GM23338 (cell line): ENCODE data around the gene SGK1. TPM values are rescaled to one million over a fixed set of nuclear protein-coding genes. Genes with fewer than 3 reads are reported as not detected.

Experiments used
- ATAC-seq: fragments of 200-7000 bp; cut with Tn5 transposase; 3 replicates; pipeline ENCODE4 v1.9.1; 2020
- DNase-seq: peaks from one replicate; pipeline ENCODE4 v3.0.0-alpha.2; 2015; ENCODE audit warnings: low spot score
- H2AFZ ChIP-seq: fragments of 200-600 bp; sonication (generic); 2 replicates; pipeline ENCODE4 v1.8.0; 2016; ENCODE audit warnings: antibody characterized with exemption, mild to moderate bottlenecking, moderate library complexity
- H3F3A ChIP-seq: fragments of 200-600 bp; sonication (generic); replicated peaks from 2 replicates; pipeline ENCODE4 v1.8.0; 2017; ENCODE audit warnings: antibody characterized with exemption, mixed run types, low read depth
- H3K27ac ChIP-seq: fragments of 200-600 bp; sonication (generic); 2 replicates; pipeline ENCODE4 v1.6.1; 2016; ENCODE audit warnings: low read depth
- H3K27me3 ChIP-seq: fragments of 200-600 bp; sonication (generic); 2 replicates; pipeline ENCODE4 v1.8.0; 2016; ENCODE audit warnings: mild to moderate bottlenecking, mixed run types, moderate library complexity; ENCODE audit not compliant: insufficient read depth
- H3K36me3 ChIP-seq: fragments of 200-600 bp; sonication (generic); 2 replicates; pipeline ENCODE4 v1.8.0; 2016; ENCODE audit warnings: mild to moderate bottlenecking; ENCODE audit not compliant: insufficient read depth
- H3K4me1 ChIP-seq: fragments of 200-600 bp; sonication (generic); 2 replicates; pipeline ENCODE4 v1.8.0; 2016; ENCODE audit warnings: mild to moderate bottlenecking, moderate library complexity; ENCODE audit not compliant: insufficient read depth
- H3K4me2 ChIP-seq: fragments of 200-600 bp; sonication (generic); 2 replicates; pipeline ENCODE4 v1.7.1; 2017; ENCODE audit warnings: mixed run types
- H3K4me3 ChIP-seq: fragments of 200-600 bp; sonication (generic); 2 replicates; pipeline ENCODE4 v1.6.1; 2016; ENCODE audit warnings: mixed run types
- H3K79me2 ChIP-seq: fragments of 200-600 bp; sonication (generic); replicated peaks from 2 replicates; pipeline ENCODE4 v1.8.0; 2017; ENCODE audit warnings: mild to moderate bottlenecking; ENCODE audit not compliant: insufficient read depth
- H3K9me2 ChIP-seq: fragments of 200-600 bp; sonication (generic); 2 replicates; pipeline ENCODE4 v1.8.0; 2017; ENCODE audit not compliant: insufficient read depth
- H4K20me1 ChIP-seq: fragments of 200-600 bp; sonication (generic); replicated peaks from 2 replicates; pipeline ENCODE4 v1.8.0; 2017; ENCODE audit warnings: mild to moderate bottlenecking; ENCODE audit not compliant: insufficient read depth
- H3K27ac Mint-ChIP-seq: 2 replicates; pipeline ENCODE4 v1.8.0; 2020; ENCODE audit warnings: inconsistent platforms, mild to moderate bottlenecking, moderate library complexity, mixed read lengths
- H3K27me3 Mint-ChIP-seq: 3 replicates; pipeline ENCODE4 v1.8.0; 2022; ENCODE audit warnings: low read depth, mild to moderate bottlenecking, moderate library complexity, mixed read lengths, inconsistent platforms; ENCODE audit not compliant: insufficient read depth, poor library complexity
- H3K36me3 Mint-ChIP-seq: 3 replicates; pipeline ENCODE4 v1.8.0; 2021; ENCODE audit warnings: low read depth, mild to moderate bottlenecking, inconsistent platforms, moderate library complexity, mixed read lengths
- H3K4me1 Mint-ChIP-seq: 3 replicates; pipeline ENCODE4 v1.8.0; 2020; ENCODE audit warnings: mild to moderate bottlenecking, inconsistent platforms, mixed read lengths
- H3K4me3 Mint-ChIP-seq: 3 replicates; pipeline ENCODE4 v1.8.0; 2021; ENCODE audit warnings: moderate library complexity, mild to moderate bottlenecking, inconsistent platforms, mixed read lengths
- H3K9me3 Mint-ChIP-seq: 3 replicates; pipeline ENCODE4 v1.8.0; 2020; ENCODE audit warnings: moderate library complexity, mild to moderate bottlenecking, inconsistent platforms, mixed read lengths
- EZH2 ChIP-seq: fragments of 200-600 bp; sonication (generic); IDR thresholded peaks from one replicate; pipeline ENCODE4 v1.8.0; 2017; ENCODE audit warnings: antibody characterized with exemption, mild to moderate bottlenecking, low read depth; ENCODE audit not compliant: unreplicated experiment
- EZH2phosphoT487 ChIP-seq: fragments of 200-600 bp; sonication (generic); IDR thresholded peaks from one replicate; pipeline ENCODE4 v1.8.1; 2018; ENCODE audit warnings: antibody characterized with exemption; ENCODE audit not compliant: unreplicated experiment
- JUNB ChIP-seq: IDR thresholded peaks from one replicate; pipeline ENCODE4 v1.6.1; 2016; ENCODE audit warnings: antibody characterized with exemption; ENCODE audit not compliant: unreplicated experiment
- NANOG ChIP-seq: IDR thresholded peaks from 2 replicates; pipeline ENCODE4 v1.6.1; 2016; ENCODE audit warnings: antibody characterized with exemption, borderline replicate concordance
- POLR2AphosphoS5 ChIP-seq: IDR thresholded peaks from 2 replicates; pipeline ENCODE4 v1.6.1; 2016; ENCODE audit warnings: antibody characterized with exemption, low read depth
- REST ChIP-seq: IDR thresholded peaks from one replicate; pipeline ENCODE4 v1.6.1; 2018; ENCODE audit warnings: antibody characterized with exemption; ENCODE audit not compliant: unreplicated experiment
- ZNF114 ChIP-seq: fragments of 250-450 bp; sonication (Bioruptor Pico); IDR thresholded peaks from 2 replicates; pipeline ENCODE4 v1.5.0; 2020; ENCODE audit warnings: mild to moderate bottlenecking, moderate library complexity
- ZNF331 ChIP-seq: fragments of 250-450 bp; sonication (Bioruptor Pico); IDR thresholded peaks from 2 replicates; pipeline ENCODE4 v1.5.0; 2020; ENCODE audit warnings: low read depth, mild to moderate bottlenecking, moderate library complexity
- polyA plus RNA-seq: library from polyadenylated mRNA; unstranded; fragments of >200 nt; fragmentation: Nextera tagmentation; extraction: Ambion mirVana; gene quantifications from 2 replicates; pipeline ENCODE4 v1.2.1, GENCODE V29; 2016
- total RNA-seq: library from RNA; depleted of rRNA; stranded (reverse); fragments of >200 nt; shearing (Covaris generic); gene quantifications from 2 replicates; pipeline ENCODE4 v1.2.3, GENCODE V29; 2014
- TF ChIP-seq, protein P1 (sequence below), 2 experiments: fragments of 200-600 bp in 1 of 2; sonication (generic) in 1 of 2; conservative IDR thresholded peaks; 2 replicates each; pipeline versions ENCODE4 v1.5.1 to v1.6.1; 2016 to 2017; ENCODE audit warnings: antibody characterized with exemption in 2 of 2, low read depth in 2 of 2, mild to moderate bottlenecking in 2 of 2, moderate library complexity in 1 of 2
- TF ChIP-seq, protein P2 (sequence below): IDR thresholded peaks from 2 replicates; pipeline ENCODE4 v1.6.1; 2016; ENCODE audit warnings: antibody characterized with exemption
- TF ChIP-seq, protein P3 (sequence below): fragments of 250-450 bp; sonication (Bioruptor Pico); IDR thresholded peaks from 2 replicates; pipeline ENCODE4 v1.5.0; 2020; ENCODE audit warnings: mild to moderate bottlenecking, moderate library complexity

The SGK1 gene
- total and polyA plus RNA-seq, 2 experiments from 2014 or later, result 16.3 to 37.2 TPM

- TF ChIP-seq, protein P1, sequence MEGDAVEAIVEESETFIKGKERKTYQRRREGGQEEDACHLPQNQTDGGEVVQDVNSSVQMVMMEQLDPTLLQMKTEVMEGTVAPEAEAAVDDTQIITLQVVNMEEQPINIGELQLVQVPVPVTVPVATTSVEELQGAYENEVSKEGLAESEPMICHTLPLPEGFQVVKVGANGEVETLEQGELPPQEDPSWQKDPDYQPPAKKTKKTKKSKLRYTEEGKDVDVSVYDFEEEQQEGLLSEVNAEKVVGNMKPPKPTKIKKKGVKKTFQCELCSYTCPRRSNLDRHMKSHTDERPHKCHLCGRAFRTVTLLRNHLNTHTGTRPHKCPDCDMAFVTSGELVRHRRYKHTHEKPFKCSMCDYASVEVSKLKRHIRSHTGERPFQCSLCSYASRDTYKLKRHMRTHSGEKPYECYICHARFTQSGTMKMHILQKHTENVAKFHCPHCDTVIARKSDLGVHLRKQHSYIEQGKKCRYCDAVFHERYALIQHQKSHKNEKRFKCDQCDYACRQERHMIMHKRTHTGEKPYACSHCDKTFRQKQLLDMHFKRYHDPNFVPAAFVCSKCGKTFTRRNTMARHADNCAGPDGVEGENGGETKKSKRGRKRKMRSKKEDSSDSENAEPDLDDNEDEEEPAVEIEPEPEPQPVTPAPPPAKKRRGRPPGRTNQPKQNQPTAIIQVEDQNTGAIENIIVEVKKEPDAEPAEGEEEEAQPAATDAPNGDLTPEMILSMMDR (conservative IDR thresholded peaks at IDR 0.05; ENCODE audit: low read depth in 2 of 2), result no peak
- TF ChIP-seq ZNF114 (CRISPR knock-in tag), result no peak
- no peak for TF ChIP-seq JUNB
These were observed 40.4 kb upstream of the SGK1 start (continued) for GRCh38 chr6:134358320-134358719.

DNA sequence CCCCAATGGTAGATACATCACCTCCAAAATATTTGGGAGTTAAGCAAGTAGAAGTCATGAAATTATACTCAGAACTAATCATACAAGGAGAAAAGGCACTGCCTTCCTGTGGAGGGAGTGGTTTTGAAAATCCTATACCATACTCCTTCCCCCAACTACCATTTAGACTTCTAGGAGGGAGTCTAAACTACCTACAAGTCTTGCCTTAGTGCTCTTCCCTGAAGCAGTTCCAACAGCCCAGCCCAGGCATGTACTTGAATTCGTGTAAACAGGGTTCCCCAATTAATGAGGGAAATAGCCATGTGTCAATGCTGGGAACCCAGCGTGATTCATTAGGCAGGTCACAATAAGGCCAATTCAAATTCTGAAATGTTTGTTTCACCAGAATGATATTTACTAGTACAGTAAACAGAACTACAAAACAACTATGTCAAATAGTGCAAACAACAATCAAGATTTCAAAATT lies 39.1 kb upstream of the SGK1 start:
- H3K4me2 ChIP-seq, result no peak overlapping the region
- TF ChIP-seq ZNF114 (CRISPR knock-in tag) (no peak), REST (no peak), EZH2phosphoT487 (no peak), NANOG (no peak), JUNB (no peak), POLR2AphosphoS5 (no peak), EZH2 (no peak), ZNF331 (CRISPR knock-in tag) (no peak)
- TF ChIP-seq, protein P2, sequence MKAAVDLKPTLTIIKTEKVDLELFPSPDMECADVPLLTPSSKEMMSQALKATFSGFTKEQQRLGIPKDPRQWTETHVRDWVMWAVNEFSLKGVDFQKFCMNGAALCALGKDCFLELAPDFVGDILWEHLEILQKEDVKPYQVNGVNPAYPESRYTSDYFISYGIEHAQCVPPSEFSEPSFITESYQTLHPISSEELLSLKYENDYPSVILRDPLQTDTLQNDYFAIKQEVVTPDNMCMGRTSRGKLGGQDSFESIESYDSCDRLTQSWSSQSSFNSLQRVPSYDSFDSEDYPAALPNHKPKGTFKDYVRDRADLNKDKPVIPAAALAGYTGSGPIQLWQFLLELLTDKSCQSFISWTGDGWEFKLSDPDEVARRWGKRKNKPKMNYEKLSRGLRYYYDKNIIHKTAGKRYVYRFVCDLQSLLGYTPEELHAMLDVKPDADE, result no peak
- TF ChIP-seq, protein P3, sequence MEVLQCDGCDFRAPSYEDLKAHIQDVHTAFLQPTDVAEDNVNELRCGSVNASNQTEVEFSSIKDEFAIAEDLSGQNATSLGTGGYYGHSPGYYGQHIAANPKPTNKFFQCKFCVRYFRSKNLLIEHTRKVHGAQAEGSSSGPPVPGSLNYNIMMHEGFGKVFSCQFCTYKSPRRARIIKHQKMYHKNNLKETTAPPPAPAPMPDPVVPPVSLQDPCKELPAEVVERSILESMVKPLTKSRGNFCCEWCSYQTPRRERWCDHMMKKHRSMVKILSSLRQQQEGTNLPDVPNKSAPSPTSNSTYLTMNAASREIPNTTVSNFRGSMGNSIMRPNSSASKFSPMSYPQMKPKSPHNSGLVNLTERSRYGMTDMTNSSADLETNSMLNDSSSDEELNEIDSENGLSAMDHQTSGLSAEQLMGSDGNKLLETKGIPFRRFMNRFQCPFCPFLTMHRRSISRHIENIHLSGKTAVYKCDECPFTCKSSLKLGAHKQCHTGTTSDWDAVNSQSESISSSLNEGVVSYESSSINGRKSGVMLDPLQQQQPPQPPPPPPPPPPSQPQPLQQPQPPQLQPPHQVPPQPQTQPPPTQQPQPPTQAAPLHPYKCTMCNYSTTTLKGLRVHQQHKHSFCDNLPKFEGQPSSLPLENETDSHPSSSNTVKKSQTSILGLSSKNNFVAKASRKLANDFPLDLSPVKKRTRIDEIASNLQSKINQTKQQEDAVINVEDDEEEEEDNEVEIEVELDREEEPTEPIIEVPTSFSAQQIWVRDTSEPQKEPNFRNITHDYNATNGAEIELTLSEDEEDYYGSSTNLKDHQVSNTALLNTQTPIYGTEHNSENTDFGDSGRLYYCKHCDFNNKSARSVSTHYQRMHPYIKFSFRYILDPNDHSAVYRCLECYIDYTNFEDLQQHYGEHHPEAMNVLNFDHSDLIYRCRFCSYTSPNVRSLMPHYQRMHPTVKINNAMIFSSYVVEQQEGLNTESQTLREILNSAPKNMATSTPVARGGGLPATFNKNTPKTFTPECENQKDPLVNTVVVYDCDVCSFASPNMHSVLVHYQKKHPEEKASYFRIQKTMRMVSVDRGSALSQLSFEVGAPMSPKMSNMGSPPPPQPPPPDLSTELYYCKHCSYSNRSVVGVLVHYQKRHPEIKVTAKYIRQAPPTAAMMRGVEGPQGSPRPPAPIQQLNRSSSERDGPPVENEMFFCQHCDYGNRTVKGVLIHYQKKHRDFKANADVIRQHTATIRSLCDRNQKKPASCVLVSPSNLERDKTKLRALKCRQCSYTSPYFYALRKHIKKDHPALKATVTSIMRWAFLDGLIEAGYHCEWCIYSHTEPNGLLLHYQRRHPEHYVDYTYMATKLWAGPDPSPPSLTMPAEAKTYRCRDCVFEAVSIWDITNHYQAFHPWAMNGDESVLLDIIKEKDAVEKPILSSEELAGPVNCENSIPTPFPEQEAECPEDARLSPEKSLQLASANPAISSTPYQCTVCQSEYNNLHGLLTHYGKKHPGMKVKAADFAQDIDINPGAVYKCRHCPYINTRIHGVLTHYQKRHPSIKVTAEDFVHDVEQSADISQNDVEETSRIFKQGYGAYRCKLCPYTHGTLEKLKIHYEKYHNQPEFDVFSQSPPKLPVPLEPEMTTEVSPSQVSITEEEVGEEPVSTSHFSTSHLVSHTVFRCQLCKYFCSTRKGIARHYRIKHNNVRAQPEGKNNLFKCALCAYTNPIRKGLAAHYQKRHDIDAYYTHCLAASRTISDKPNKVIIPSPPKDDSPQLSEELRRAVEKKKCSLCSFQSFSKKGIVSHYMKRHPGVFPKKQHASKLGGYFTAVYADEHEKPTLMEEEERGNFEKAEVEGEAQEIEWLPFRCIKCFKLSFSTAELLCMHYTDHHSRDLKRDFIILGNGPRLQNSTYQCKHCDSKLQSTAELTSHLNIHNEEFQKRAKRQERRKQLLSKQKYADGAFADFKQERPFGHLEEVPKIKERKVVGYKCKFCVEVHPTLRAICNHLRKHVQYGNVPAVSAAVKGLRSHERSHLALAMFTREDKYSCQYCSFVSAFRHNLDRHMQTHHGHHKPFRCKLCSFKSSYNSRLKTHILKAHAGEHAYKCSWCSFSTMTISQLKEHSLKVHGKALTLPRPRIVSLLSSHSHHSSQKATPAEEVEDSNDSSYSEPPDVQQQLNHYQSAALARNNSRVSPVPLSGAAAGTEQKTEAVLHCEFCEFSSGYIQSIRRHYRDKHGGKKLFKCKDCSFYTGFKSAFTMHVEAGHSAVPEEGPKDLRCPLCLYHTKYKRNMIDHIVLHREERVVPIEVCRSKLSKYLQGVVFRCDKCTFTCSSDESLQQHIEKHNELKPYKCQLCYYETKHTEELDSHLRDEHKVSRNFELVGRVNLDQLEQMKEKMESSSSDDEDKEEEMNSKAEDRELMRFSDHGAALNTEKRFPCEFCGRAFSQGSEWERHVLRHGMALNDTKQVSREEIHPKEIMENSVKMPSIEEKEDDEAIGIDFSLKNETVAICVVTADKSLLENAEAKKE, result no peak
- Mint-ChIP-seq H3K4me3 (no peak overlapping the region), H3K36me3 (peaks cover 21% of the 10 kb centered on the region; the same call in 2 of the 3 replicates), H3K27me3 (peaks cover 5% of the 10 kb centered on the region), H3K27ac (no peak overlapping the region), H3K9me3 (peaks cover 19% of the 10 kb centered on the region), H3K4me1 (peaks cover 25% of the 10 kb centered on the region)
- H3K9me2 ChIP-seq, result 0 out of 2 replicates have a peak, but pooled peaks cover 4% of the 10 kb centered on the region
- no peaks in the 10 kb centered on the region for H3F3A ChIP-seq
- no peaks in the 10 kb centered on the region for H3K36me3 ChIP-seq
- peaks cover 16% of the 10 kb centered on the region; the same call in 1 of the 2 replicates for H3K4me1 ChIP-seq
- no peaks in the 10 kb centered on the region for H3K79me2 ChIP-seq
- no peaks in the 10 kb centered on the region for H3K27me3 ChIP-seq
- H3K27ac ChIP-seq, result no peak overlapping the region
- H3K4me3 ChIP-seq, result no peak overlapping the region
- H2AFZ ChIP-seq, result no peak overlapping the region
- DNase-seq, result no peak
- no peaks in the 10 kb centered on the region for H4K20me1 ChIP-seq
- no peak for ATAC-seq
